HL-60 (cell line): ENCODE data around the gene GFOD2.

Experiments used
- POLR2AphosphoS5 ChIP-seq: IDR thresholded peaks from 2 replicates; pipeline ENCODE4 v1.6.1; 2012; ENCODE audit warnings: low read depth
- SPI1 ChIP-seq: IDR thresholded peaks from 2 replicates; pipeline ENCODE4 v1.6.1; 2012; ENCODE audit warnings: low read depth, mild to moderate bottlenecking, borderline replicate concordance
- TF ChIP-seq, protein P1 (sequence below): IDR thresholded peaks from one replicate; pipeline ENCODE4 v1.5.1; 2011; ENCODE audit warnings: low read length, control low read depth, inconsistent platforms; ENCODE audit not compliant: insufficient read depth
- TF ChIP-seq, protein P2 (sequence below): IDR thresholded peaks from 2 replicates; pipeline ENCODE4 v1.6.1; 2012; ENCODE audit warnings: low read depth; ENCODE audit not compliant: insufficient replicate concordance

DNA sequence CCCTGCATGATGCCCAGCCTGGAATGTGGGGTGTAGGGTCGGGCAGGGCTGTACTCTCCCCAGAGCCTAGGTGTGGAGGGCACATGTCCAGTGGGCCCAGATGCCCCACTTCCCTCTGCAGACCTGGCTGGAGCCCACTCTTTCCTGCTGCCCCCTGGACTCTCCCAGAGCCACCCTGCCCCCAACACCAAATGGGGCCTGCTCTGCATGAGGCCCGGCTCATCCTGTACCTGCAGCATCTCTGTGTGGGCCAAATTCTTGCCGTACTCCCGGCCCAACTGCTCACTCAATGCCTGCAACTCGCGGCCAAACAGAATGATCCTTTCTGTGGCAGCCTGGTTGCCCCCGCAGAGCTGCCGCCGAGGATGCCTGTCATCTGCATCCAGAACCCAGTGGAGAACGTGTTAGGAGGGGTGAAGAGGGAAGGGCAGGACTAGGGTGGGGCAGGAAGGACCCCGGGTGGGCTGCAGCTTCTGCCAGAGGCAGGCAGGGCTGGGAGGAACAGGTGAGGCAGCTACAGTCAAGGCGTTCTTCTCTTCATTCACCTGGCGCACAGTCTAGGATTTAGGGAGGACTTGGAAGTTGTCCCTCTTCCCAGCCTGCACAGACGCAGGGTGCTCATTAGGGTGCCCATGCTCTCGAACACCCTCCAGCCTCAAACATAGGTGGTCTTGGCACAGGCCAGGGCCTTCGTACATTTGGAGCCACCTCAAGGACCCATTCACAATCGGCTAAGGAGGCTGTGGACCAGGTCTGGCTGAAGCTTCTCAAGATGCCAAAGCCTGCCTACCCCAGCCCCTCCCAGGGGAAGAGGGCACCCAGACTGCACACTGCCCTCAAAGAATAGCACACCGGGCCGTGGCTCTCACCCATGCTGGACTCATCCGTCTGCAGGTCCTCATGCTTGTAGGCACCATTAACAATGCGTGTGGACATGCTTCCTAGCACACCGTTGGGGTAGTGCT, 8.7 kb upstream of the GFOD2 start:
- TF ChIP-seq, protein P1, sequence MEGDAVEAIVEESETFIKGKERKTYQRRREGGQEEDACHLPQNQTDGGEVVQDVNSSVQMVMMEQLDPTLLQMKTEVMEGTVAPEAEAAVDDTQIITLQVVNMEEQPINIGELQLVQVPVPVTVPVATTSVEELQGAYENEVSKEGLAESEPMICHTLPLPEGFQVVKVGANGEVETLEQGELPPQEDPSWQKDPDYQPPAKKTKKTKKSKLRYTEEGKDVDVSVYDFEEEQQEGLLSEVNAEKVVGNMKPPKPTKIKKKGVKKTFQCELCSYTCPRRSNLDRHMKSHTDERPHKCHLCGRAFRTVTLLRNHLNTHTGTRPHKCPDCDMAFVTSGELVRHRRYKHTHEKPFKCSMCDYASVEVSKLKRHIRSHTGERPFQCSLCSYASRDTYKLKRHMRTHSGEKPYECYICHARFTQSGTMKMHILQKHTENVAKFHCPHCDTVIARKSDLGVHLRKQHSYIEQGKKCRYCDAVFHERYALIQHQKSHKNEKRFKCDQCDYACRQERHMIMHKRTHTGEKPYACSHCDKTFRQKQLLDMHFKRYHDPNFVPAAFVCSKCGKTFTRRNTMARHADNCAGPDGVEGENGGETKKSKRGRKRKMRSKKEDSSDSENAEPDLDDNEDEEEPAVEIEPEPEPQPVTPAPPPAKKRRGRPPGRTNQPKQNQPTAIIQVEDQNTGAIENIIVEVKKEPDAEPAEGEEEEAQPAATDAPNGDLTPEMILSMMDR = no peak
- no peak for TF ChIP-seq SPI1
- no peak for TF ChIP-seq POLR2AphosphoS5
- TF ChIP-seq, protein P2, sequence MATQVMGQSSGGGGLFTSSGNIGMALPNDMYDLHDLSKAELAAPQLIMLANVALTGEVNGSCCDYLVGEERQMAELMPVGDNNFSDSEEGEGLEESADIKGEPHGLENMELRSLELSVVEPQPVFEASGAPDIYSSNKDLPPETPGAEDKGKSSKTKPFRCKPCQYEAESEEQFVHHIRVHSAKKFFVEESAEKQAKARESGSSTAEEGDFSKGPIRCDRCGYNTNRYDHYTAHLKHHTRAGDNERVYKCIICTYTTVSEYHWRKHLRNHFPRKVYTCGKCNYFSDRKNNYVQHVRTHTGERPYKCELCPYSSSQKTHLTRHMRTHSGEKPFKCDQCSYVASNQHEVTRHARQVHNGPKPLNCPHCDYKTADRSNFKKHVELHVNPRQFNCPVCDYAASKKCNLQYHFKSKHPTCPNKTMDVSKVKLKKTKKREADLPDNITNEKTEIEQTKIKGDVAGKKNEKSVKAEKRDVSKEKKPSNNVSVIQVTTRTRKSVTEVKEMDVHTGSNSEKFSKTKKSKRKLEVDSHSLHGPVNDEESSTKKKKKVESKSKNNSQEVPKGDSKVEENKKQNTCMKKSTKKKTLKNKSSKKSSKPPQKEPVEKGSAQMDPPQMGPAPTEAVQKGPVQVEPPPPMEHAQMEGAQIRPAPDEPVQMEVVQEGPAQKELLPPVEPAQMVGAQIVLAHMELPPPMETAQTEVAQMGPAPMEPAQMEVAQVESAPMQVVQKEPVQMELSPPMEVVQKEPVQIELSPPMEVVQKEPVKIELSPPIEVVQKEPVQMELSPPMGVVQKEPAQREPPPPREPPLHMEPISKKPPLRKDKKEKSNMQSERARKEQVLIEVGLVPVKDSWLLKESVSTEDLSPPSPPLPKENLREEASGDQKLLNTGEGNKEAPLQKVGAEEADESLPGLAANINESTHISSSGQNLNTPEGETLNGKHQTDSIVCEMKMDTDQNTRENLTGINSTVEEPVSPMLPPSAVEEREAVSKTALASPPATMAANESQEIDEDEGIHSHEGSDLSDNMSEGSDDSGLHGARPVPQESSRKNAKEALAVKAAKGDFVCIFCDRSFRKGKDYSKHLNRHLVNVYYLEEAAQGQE = no peak
